ENCODE data around the gene S100A5.
A peak's percentile ranks its signal among the peaks of the same experiment; 100 is the strongest.

The S100A5 gene

GRCh38 chr1:153546796-153547559 lies 6.2 kb upstream of the S100A5 start:
- no peak for DNase-seq

- DNase-seq, result no peak
Observed at GRCh38 chr1:153546371-153546770, 5.6 kb upstream of the S100A5 start.

DNA sequence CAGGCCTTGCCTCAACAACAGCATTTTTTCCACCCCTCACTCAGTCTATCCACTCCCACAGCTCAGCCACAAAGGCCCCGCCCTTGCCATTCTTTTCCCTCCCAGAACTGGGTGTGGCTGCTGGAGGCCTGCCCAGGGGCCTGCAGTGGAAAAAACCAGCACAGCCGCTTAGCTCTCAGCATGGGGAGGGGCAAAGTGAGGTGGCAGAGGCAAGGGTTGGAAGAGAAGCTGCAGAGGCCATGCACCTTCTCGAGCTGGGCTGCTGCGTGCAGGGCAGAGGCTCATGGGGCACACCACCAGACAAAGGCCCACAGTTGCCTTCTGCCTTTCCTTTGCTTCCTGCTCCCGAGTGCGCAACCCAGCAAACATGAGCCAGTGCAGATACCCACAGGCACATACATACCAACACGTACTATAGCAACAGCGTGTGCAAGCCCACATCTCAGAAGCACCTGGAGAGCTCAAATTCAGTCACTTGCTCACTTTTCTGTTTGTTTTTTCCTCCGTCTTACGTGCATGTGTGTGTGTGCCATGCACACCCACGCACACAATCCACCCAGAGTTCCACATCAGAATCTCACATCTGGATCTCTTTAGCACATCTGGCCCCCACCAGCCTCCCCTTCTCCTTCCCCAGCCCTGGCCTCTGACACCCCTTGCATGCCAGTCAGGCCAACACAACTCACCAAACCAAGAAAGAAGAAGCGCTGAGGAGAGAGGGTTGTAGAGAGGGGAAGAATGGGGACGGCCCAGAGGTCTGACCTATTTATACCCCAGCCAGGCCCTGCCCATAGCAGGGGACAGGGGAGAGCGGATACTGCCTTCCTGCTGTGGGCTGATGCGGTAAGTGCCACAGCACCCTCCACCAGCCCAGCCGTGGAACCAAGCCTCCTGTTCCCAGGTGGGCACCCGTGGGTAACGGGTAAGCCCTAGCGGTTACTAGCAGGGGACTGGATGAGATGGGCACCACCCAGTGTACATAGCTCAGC lies 4.6 kb upstream of the S100A5 start, which contains the start of gene S100A4:
TSS of gene S100A4 (minus strand) at position 740 of the 989 bp plus-strand sequence. CDS start 1,012 bp downstream, outside the sequence.
- peak; percentile 97 for DNase-seq

- no peak for DNase-seq
Observed at GRCh38 chr1:153544453-153545066, 3.8 kb upstream of the S100A5 start.

DNA sequence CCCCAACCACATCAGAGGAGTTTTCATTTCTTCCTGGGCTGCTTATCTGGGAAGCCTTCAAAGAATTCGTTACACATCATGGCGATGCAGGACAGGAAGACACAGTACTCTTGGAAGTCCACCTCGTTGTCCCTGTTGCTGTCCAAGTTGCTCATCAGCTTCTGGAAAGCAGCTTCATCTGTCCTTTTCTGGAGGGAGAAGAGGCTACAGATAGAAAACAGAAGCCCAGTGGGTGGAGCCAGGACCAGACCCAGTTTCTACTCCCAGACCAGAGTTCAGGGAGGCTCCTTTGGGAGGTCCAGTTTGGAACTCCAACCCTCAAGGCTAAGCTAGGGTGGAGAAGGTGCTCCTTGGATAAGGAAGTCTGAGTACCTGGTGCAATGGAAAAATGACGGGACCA lies 3.0 kb upstream of the S100A5 start:
- no peak for DNase-seq

- DNase-seq, result no peak
Observed at GRCh38 chr1:153542956-153543711, 2.4 kb upstream of the S100A5 start.

- DNase-seq, result no peak
Observed at GRCh38 chr1:153541641-153542590, 1.2 kb upstream of the S100A5 start.

- no peak for DNase-seq
Observed at GRCh38 chr1:153539395-153540093, 1.2 kb downstream of the S100A5 start.

DNA sequence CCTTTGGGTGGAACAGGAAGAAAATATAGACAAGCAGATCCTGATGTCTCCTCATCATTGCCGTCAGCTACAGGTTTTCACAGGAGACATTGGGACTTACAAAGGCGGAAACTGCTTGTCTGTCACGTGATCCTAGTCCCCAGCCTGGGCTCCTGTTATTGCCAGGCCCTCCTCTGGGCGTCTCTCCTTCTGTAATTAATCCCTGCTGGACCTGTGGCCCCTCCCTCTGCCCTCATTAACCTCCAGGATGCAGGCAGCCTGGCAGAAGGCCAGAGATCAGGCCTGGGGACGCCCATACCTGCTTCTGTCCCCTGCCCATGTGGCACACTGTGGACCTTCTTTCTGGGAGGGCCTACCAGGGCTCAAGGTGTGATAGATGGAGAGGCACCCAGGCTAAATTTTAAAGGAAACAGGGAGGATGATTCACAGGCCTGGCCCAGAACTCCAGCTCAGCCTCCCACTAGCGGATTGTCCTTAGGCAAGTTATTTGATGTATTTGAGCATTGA lies 2.4 kb downstream of the S100A5 start:
- DNase-seq, result no peak

DNA sequence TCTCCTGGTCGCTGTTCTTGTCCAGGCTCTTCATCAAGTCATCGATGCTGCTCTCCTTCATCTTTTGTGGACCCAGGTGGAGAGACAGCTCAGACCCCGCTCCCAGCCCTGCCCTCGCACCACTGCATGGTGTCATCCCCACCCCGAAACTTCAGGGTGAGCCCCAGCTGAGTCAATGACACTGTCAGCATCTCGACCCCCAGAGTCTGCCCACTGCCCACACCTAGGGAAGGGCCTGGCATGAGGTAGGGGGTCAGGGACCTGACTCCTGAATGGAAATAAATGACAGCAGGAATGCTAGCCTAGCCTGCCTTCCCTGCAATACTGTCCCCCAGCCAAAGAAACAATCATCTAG lies 3.4 kb downstream of the S100A5 start:
- DNase-seq, result no peak

DNA sequence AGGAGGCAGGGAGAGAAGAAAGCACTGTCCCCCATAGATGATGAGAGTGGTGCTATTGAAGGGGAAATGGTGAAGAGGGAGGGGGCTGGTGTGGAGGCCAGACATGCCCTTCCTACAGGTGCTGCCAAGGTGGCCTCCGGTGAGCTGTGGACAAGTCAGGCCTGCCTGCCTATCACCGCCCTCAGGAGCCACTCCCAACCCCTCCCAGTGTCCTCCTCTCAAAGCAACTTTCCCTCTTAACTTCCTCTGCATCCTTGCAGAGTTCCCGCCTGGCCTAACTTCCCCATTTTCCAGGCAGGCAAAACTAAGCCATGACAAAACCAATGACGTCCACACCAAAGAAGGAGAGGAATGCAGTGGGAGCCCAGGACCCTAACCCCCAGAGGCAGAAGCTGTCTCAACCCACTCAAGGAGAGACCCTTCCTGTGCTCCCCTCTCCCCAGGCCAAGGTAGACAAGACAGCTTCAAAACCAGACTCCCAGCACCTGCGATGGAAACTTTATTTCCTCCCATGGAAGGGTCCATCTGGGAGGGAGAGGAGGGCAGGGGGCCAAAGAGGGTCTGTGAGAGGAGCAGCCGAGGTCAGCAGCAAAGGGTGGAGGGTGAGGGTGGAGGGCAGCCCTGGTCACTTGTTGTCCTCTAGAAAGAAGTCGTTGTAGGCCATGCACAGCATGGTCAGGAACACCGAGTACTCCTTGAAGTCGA lies 3.9 kb downstream of the S100A5 start:
- DNase-seq, result no peak

DNA sequence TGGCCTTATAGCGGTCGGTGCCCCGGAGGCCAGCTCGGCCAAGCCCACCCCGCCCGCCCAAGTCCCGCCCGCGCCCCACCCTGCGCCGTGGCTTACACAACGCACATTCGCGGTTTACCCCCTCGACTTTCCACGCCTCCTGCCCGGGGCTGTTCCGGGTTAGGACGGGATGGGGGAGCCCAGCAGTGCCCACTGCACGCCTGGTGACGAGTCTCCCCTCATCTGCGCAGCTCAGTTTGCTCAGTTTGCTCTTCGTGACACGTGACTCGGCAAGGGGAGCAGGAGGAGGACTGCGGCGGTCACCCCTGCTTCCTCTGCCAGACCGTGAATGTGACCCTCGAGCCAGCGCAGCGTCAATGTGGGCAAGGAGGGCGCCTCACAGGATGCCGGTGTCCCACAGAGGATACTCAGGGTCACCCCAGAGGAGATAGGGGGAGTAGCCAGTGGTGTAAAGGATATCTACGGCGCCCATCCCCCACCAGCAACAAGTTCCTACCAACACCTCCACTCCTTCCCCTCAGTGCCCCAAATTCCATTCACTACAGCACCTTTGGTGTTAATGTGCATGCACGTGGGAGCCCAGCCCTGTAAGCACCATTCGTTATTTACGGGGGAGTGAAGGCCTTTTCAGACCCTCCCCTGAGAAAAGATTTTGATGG lies 4.6 kb downstream of the S100A5 start:
- DNase-seq, result peak; percentile 90

DNA sequence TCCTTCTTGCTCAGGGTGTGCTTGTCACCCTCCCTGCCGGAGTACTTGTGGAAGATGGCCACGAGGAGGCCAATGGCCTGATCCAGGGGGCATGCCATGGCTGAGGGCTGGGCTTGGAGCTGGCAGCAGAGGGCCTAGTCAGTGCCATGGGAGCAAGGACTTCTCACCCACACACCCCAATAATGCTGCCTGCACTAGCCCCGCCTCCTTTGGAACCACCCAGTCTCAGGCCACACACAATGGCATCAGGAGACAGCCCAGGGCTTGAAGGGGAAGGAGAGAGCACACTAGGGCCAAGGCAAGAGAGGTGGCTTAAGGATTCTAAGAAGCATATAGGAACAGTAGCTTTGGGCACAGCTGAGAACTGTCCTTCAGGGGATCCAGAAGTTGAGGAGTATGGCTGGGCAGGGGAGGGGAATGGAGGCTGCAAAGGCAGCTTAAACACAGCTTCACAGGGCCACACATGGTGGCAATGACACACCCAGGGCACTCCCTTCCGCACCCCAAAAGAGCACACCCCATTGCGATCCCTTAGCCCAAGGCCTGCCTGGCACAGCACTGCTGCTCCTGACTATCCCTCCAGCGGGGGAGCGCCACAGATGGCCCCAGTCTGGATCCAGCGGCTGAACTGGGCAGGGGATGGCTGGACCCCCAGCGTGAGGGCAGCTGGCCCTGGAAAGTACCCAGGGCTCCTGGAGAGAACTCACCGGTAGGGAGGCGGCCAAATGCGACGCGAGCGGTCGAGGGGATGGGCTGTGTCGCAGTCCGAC lies 5.3 kb downstream of the S100A5 start, which contains the start of gene S100A6:
TSS of gene S100A6 (minus strand) at position 750 of the 770 bp plus-strand sequence. CDS start at position 98, 652 bp downstream.
- DNase-seq, result peak; percentile 72

- DNase-seq, result no peak
Observed at GRCh38 chr1:153534925-153535241, 5.9 kb downstream of the S100A5 start.

- no peak for DNase-seq
Observed at GRCh38 chr1:153534226-153534924, 6.4 kb downstream of the S100A5 start.

- peak; percentile 34 for DNase-seq
Observed at GRCh38 chr1:153533689-153534201, 7.0 kb downstream of the S100A5 start.

DNA sequence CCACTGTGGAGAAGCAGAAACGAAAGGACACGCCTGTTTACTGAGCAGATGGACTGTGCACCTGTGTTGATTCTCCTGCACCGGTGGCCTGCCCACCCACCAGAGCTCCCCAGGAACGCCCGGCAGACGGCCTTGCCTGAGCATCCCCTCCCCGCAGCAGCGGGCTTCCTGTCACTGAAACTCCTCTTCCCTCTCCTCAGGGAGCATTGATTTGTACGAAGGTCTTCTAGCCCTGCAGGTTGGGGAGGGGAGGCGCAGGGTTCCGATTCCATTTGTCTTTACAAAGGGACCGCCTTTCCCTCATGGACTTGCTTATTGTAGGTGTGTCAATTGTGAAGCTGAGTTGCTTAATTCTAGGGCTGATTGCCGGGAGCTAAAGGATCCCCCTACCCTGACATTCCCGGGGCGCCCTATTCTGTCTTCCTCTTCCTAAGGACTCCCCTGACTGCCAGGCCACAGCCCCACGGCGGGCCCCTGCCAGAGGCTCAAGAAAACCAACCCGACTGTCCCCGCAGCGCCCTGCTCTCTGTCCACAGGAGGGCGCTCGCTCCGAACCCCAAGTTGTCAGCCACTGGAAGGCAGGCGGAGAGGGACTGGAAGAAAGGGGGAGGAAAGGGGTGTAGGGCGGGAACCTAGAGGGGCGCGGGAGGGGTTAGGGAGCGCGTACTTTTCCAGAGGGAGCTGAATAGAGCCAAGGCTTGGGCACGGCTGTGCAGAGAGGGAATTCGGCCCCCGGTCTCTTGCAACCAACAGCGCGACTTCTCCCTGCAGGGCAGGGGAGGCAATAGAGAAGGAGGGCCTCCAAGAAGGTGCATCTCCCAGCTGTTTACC lies 7.8 kb downstream of the S100A5 start:
- peak; percentile 86 for DNase-seq
